HepG2 (cell line): ENCODE data around the gene CKLF. TPM values are rescaled to one million over a fixed set of nuclear protein-coding genes. Genes with fewer than 3 reads are reported as not detected.

Experiments used
- KDM5A ChIP-seq: fragments of 200-600 bp; sonication (generic); IDR thresholded peaks from 2 replicates; pipeline ENCODE4 v1.7.0; 2018; ENCODE audit warnings: antibody characterized with exemption, mild to moderate bottlenecking, low read length, borderline replicate concordance
- NFE2L1 ChIP-seq: sonication (generic); formaldehyde crosslinking; IDR thresholded peaks from 2 replicates; pipeline ENCODE4 v1.4.0; 2020; ENCODE audit warnings: missing genetic modification reagents, mild to moderate bottlenecking, borderline replicate concordance
- NFIC ChIP-seq: IDR thresholded peaks from 2 replicates; pipeline ENCODE4 v1.6.1; 2012; ENCODE audit warnings: mild to moderate bottlenecking, low read length, inconsistent platforms
- POLR2AphosphoS5 ChIP-seq: IDR thresholded peaks from 2 replicates; pipeline ENCODE4 v1.6.1; 2012; ENCODE audit warnings: low read depth, low read length
- SIN3A ChIP-seq: IDR thresholded peaks from 2 replicates; pipeline ENCODE4 v1.6.1; 2011; ENCODE audit warnings: low read depth, mild to moderate bottlenecking, control low read depth, low read length, borderline replicate concordance
- SMYD3 ChIP-seq: sonication (generic); formaldehyde crosslinking; IDR thresholded peaks from 2 replicates; pipeline ENCODE4 v1.8.1; 2023; ENCODE audit warnings: mild to moderate bottlenecking, missing genetic modification reagents
- ZBTB7A ChIP-seq: sonication (generic); formaldehyde crosslinking; IDR thresholded peaks from 2 replicates; pipeline ENCODE4 v1.8.0; 2022; ENCODE audit warnings: mild to moderate bottlenecking, missing genetic modification reagents
- ZNF619 ChIP-seq: sonication (generic); formaldehyde crosslinking; IDR thresholded peaks from 2 replicates; pipeline ENCODE4 v1.4.0; 2020; ENCODE audit warnings: mild to moderate bottlenecking, missing genetic modification reagents
- ZNF773 ChIP-seq: sonication (generic); formaldehyde crosslinking; IDR thresholded peaks from 2 replicates; pipeline ENCODE4 v1.4.0; 2020; ENCODE audit warnings: missing genetic modification reagents, borderline replicate concordance
- ZNF777 ChIP-seq: sonication (generic); formaldehyde crosslinking; IDR thresholded peaks from 2 replicates; pipeline ENCODE4 v1.4.0; 2020; ENCODE audit warnings: missing genetic modification reagents
- polyA plus RNA-seq, 8 experiments: library from polyadenylated mRNA; depleted of rRNA in 3 of 8; stranded (reverse) in 7 of 8; unstranded in 1 of 8; fragments of >200 nt; fragmentation: Illumina TruSeq in 4 of 8; extraction: Trizol in 4 of 8; gene quantifications; 2 replicates each; pipeline versions ENCODE4 v1.2.1 to v1.2.3, GENCODE V29; 2011 to 2016; ENCODE audit warnings: low read depth in 4 of 8, missing spikeins in 1 of 8, mixed read lengths in 1 of 8; ENCODE audit not compliant: insufficient read depth in 1 of 8
- total RNA-seq, 5 experiments: library from RNA; depleted of rRNA; stranded (reverse); fragments of >200 nt; fragmentation: Illumina TruSeq; extraction: Trizol; gene quantifications; 2 replicates each; pipeline ENCODE4 v1.2.3, GENCODE V29; 2016; ENCODE audit warnings: low read depth in 1 of 5
- TF ChIP-seq, protein P1 (sequence below): sonication (generic); formaldehyde crosslinking; IDR thresholded peaks from 2 replicates; pipeline ENCODE4 v1.5.0; 2020; ENCODE audit warnings: missing genetic modification reagents
- TF ChIP-seq, protein P2 (sequence below): sonication (generic); formaldehyde crosslinking; IDR thresholded peaks from 2 replicates; pipeline ENCODE4 v1.5.1; 2020; ENCODE audit warnings: missing genetic modification reagents, mild to moderate bottlenecking, borderline replicate concordance
- TF ChIP-seq, protein P3 (sequence below): sonication (generic); formaldehyde crosslinking; IDR thresholded peaks from 2 replicates; pipeline ENCODE4 v1.4.0; 2020; ENCODE audit warnings: mild to moderate bottlenecking, missing genetic modification reagents
- TF ChIP-seq, protein P4 (sequence below): sonication (generic); formaldehyde crosslinking; IDR thresholded peaks from 2 replicates; pipeline ENCODE4 v1.8.0; 2023; ENCODE audit warnings: mild to moderate bottlenecking, missing genetic modification reagents
- TF ChIP-seq, protein P5 (sequence below): IDR thresholded peaks from 2 replicates; pipeline ENCODE4 v1.6.1; 2016; ENCODE audit warnings: mild to moderate bottlenecking
- TF ChIP-seq, protein P6 (sequence below): sonication (generic); formaldehyde crosslinking; IDR thresholded peaks from 2 replicates; pipeline ENCODE4 v1.5.0; 2020; ENCODE audit warnings: mild to moderate bottlenecking, missing genetic modification reagents

CKLF gene
- total and polyA plus RNA-seq, 2 of the 13 experiments (the other 11 are each of a cell fraction or from before 2014, with no cell fraction given), result 120 to 167 TPM

DNA sequence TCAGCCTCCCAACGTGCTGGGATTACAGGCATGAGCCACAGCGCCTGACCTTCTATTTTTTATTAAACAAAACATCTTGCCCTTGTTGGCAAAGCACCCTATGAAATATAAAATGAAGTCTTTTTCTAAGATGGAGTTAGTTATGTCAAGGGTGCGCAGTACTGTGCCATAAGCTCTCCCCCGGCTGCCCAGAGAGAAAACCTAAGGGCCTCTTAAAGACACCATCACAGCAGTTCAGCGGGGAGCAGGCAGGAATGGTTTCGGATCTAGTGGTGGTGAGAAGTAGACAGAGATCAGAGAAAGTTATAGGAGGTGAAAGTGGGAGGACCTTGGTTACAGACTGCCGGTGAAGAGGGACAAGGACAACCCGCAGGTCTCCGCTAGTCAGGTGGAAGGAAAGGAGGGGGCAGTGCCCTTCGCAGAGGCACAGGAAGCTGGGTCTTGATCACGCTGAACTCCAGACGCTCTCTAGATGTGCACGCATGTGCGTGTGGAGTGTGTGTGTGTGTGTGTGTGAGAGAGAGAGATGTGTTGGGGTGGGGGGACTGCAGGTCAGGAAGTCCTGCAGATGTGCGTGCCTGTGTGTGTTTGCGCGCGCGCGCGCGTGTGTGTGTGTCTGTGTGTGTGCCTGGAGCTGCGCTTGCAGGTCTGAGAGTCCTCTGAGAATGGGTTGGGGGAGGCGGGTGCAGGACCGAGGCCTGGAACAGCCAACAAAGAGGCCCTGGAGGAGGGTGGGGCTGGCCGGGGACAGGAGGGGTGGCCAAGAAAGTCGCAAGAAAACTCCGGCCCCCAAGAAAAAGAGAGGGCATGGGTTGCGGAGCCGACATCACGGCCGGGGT lies 51.4 kb downstream of the CKLF start (continued):
- TF ChIP-seq, protein P1, sequence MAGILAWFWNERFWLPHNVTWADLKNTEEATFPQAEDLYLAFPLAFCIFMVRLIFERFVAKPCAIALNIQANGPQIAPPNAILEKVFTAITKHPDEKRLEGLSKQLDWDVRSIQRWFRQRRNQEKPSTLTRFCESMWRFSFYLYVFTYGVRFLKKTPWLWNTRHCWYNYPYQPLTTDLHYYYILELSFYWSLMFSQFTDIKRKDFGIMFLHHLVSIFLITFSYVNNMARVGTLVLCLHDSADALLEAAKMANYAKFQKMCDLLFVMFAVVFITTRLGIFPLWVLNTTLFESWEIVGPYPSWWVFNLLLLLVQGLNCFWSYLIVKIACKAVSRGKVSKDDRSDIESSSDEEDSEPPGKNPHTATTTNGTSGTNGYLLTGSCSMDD (CRISPR knock-in tag), result no peak
- peak; percentile 68; the same call in 1 of the 2 replicates for TF ChIP-seq ZBTB7A (CRISPR knock-in tag)
- peak; percentile 60; the same call in 1 of the 2 replicates for TF ChIP-seq ZNF777 (CRISPR knock-in tag)
- no peak; the same call in 1 of the 2 replicates for TF ChIP-seq POLR2AphosphoS5
- TF ChIP-seq, protein P2, sequence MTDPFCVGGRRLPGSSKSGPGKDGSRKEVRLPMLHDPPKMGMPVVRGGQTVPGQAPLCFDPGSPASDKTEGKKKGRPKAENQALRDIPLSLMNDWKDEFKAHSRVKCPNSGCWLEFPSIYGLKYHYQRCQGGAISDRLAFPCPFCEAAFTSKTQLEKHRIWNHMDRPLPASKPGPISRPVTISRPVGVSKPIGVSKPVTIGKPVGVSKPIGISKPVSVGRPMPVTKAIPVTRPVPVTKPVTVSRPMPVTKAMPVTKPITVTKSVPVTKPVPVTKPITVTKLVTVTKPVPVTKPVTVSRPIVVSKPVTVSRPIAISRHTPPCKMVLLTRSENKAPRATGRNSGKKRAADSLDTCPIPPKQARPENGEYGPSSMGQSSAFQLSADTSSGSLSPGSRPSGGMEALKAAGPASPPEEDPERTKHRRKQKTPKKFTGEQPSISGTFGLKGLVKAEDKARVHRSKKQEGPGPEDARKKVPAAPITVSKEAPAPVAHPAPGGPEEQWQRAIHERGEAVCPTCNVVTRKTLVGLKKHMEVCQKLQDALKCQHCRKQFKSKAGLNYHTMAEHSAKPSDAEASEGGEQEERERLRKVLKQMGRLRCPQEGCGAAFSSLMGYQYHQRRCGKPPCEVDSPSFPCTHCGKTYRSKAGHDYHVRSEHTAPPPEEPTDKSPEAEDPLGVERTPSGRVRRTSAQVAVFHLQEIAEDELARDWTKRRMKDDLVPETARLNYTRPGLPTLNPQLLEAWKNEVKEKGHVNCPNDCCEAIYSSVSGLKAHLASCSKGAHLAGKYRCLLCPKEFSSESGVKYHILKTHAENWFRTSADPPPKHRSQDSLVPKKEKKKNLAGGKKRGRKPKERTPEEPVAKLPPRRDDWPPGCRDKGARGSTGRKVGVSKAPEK (CRISPR knock-in tag), result no peak
- peak; percentile 60; the same call in 1 of the 2 replicates for TF ChIP-seq SIN3A
- TF ChIP-seq NFE2L1 (CRISPR knock-in tag), result no peak
- TF ChIP-seq ZNF619, result peak; percentile 78; the same call in 1 of the 2 replicates
- no peak for TF ChIP-seq SMYD3
- no peak for TF ChIP-seq NFIC
- TF ChIP-seq KDM5A, result no peak
- TF ChIP-seq, protein P3, sequence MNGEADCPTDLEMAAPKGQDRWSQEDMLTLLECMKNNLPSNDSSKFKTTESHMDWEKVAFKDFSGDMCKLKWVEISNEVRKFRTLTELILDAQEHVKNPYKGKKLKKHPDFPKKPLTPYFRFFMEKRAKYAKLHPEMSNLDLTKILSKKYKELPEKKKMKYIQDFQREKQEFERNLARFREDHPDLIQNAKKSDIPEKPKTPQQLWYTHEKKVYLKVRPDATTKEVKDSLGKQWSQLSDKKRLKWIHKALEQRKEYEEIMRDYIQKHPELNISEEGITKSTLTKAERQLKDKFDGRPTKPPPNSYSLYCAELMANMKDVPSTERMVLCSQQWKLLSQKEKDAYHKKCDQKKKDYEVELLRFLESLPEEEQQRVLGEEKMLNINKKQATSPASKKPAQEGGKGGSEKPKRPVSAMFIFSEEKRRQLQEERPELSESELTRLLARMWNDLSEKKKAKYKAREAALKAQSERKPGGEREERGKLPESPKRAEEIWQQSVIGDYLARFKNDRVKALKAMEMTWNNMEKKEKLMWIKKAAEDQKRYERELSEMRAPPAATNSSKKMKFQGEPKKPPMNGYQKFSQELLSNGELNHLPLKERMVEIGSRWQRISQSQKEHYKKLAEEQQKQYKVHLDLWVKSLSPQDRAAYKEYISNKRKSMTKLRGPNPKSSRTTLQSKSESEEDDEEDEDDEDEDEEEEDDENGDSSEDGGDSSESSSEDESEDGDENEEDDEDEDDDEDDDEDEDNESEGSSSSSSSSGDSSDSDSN (CRISPR knock-in tag), result peak; percentile 69
- TF ChIP-seq ZNF773 (CRISPR knock-in tag), result no peak
- TF ChIP-seq, protein P4, sequence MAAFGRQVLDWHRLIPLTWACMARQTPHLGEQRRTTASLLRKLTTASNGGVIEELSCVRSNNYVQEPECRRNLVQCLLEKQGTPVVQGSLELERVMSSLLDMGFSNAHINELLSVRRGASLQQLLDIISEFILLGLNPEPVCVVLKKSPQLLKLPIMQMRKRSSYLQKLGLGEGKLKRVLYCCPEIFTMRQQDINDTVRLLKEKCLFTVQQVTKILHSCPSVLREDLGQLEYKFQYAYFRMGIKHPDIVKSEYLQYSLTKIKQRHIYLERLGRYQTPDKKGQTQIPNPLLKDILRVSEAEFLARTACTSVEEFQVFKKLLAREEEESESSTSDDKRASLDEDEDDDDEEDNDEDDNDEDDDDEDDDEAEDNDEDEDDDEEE (CRISPR knock-in tag), result peak; percentile 60; the same call in 1 of the 2 replicates
- TF ChIP-seq, protein P5, sequence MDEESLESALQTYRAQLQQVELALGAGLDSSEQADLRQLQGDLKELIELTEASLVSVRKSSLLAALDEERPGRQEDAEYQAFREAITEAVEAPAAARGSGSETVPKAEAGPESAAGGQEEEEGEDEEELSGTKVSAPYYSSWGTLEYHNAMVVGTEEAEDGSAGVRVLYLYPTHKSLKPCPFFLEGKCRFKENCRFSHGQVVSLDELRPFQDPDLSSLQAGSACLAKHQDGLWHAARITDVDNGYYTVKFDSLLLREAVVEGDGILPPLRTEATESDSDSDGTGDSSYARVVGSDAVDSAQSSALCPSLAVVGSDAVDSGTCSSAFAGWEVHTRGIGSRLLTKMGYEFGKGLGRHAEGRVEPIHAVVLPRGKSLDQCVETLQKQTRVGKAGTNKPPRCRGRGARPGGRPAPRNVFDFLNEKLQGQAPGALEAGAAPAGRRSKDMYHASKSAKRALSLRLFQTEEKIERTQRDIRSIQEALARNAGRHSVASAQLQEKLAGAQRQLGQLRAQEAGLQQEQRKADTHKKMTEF (CRISPR knock-in tag), result no peak; the same call in 1 of the 2 replicates
- TF ChIP-seq, protein P6, sequence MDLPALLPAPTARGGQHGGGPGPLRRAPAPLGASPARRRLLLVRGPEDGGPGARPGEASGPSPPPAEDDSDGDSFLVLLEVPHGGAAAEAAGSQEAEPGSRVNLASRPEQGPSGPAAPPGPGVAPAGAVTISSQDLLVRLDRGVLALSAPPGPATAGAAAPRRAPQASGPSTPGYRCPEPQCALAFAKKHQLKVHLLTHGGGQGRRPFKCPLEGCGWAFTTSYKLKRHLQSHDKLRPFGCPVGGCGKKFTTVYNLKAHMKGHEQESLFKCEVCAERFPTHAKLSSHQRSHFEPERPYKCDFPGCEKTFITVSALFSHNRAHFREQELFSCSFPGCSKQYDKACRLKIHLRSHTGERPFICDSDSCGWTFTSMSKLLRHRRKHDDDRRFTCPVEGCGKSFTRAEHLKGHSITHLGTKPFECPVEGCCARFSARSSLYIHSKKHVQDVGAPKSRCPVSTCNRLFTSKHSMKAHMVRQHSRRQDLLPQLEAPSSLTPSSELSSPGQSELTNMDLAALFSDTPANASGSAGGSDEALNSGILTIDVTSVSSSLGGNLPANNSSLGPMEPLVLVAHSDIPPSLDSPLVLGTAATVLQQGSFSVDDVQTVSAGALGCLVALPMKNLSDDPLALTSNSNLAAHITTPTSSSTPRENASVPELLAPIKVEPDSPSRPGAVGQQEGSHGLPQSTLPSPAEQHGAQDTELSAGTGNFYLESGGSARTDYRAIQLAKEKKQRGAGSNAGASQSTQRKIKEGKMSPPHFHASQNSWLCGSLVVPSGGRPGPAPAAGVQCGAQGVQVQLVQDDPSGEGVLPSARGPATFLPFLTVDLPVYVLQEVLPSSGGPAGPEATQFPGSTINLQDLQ (CRISPR knock-in tag), result no peak
